Stomach (tissue), 4 donors: Measurements from ENCODE around the gene ATP23.

Experiments used
- CTCF ChIP-seq, 7 experiments: fragments of 450-650 bp in 4 of 7; fragments of 200-600 bp in 3 of 7; sonication (generic) in 3 of 7; IDR thresholded peaks; one replicate each; pipeline ENCODE4 v1.5.1; 2016 to 2019; ENCODE audit warnings: antibody characterized with exemption in 7 of 7, control low read depth in 2 of 7, mild to moderate bottlenecking in 1 of 7
- EP300 ChIP-seq: sonication (generic); formaldehyde crosslinking; IDR thresholded peaks from one replicate; pipeline ENCODE4 v1.6.1; 2017; ENCODE audit warnings: antibody characterized with exemption

GRCh38 chr12:57892232-57892972, 49.0 kb upstream of the ATP23 start:
- TF ChIP-seq CTCF (IDR thresholded peaks at IDR 0.05) (no peak), EP300 (no peak)
